SK-N-SH (cell line): Measurements from ENCODE around the gene SSC4D. TPM values are rescaled to one million over a fixed set of nuclear protein-coding genes. Genes with fewer than 3 reads are reported as not detected.

Experiments
- CTCF ChIA-PET: fragments of 300-600, 350-600 bp; formaldehyde crosslinking; extraction: SDS; loops from one replicate; lab custom pipeline; 2021; lab: Yijun Ruan, JAX
- POLR2A ChIA-PET: fragments of 350-600 bp; sonication (Branson Sonifier 250); formaldehyde crosslinking; extraction: SDS; loops from one replicate; lab custom pipeline; 2020; ENCODE audit warnings: antibody characterized with exemption, inconsistent platforms; lab: Yijun Ruan, JAX
- DNase-seq: peaks from one replicate; pipeline ENCODE4 v3.0.0; 2012
- H2AFZ ChIP-seq: fragments of 200-600 bp; sonication (generic); 2 replicates; pipeline ENCODE4 v1.8.1; 2016; ENCODE audit warnings: antibody characterized with exemption, mild to moderate bottlenecking, low read depth
- H3F3A ChIP-seq: fragments of 200-600 bp; sonication (generic); replicated peaks from 2 replicates; pipeline ENCODE3; 2016; ENCODE audit warnings: antibody characterized with exemption, mild to moderate bottlenecking; ENCODE audit not compliant: insufficient read depth
- H3K27ac ChIP-seq, 2 experiments: fragments of 200-500 bp in 1 of 2; fragments of 200-600 bp in 1 of 2; sonication (Bioruptor generic) in 1 of 2; sonication (generic), shearing (Covaris generic) in 1 of 2; 2 replicates each; pipeline versions ENCODE4 v1.5.1 to v1.6.1; 2014 to 2016; ENCODE audit warnings: low read depth in 2 of 2, inconsistent platforms in 1 of 2, low read length in 1 of 2, mild to moderate bottlenecking in 1 of 2, mixed read lengths in 1 of 2
- H3K27me3 ChIP-seq: fragments of 200-600 bp; sonication (generic), shearing (Covaris generic); 2 replicates; pipeline ENCODE4 v1.6.1; 2016; ENCODE audit warnings: mixed run types; ENCODE audit not compliant: insufficient read depth
- H3K36me3 ChIP-seq, 2 experiments: fragments of 200-500 bp in 1 of 2; fragments of 200-600 bp in 1 of 2; sonication (Bioruptor generic) in 1 of 2; sonication (generic) in 1 of 2; replicated peaks in 1 of 2; 2 replicates each; pipeline versions ENCODE3 to v1.5.1; 2014 to 2016; ENCODE audit warnings: low read length in 1 of 2, mild to moderate bottlenecking in 1 of 2; ENCODE audit not compliant: insufficient read depth in 2 of 2, control insufficient read depth in 1 of 2
- H3K4me1 ChIP-seq, 2 experiments: fragments of 200-500 bp in 1 of 2; fragments of 200-600 bp in 1 of 2; sonication (Bioruptor generic) in 1 of 2; sonication (generic), shearing (Covaris generic) in 1 of 2; 2 replicates each; pipeline versions ENCODE4 v1.5.1 to v1.6.1; 2014 to 2016; ENCODE audit warnings: low read depth in 1 of 2, low read length in 1 of 2, mixed run types in 1 of 2; ENCODE audit not compliant: insufficient read depth in 2 of 2, control insufficient read depth in 1 of 2
- H3K4me2 ChIP-seq: fragments of 200-600 bp; sonication (generic), shearing (Covaris generic); 2 replicates; pipeline ENCODE4 v1.6.1; 2017; ENCODE audit warnings: mixed run types
- H3K4me3 ChIP-seq, 2 experiments: fragments of 200-500 bp in 1 of 2; fragments of 200-600 bp in 1 of 2; sonication (Bioruptor generic) in 1 of 2; sonication (generic), shearing (Covaris generic) in 1 of 2; 2 replicates each; pipeline versions ENCODE4 v1.5.1 to v1.8.1; 2014 to 2016; ENCODE audit warnings: low read depth in 2 of 2, inconsistent platforms in 1 of 2, low read length in 1 of 2, mild to moderate bottlenecking in 1 of 2, mixed read lengths in 1 of 2, moderate library complexity in 1 of 2
- H3K79me2 ChIP-seq: fragments of 200-600 bp; sonication (generic); 2 replicates; pipeline ENCODE4 v1.8.1; 2017; ENCODE audit warnings: mild to moderate bottlenecking; ENCODE audit not compliant: insufficient read depth
- H3K9ac ChIP-seq: fragments of 200-600 bp; sonication (generic); 2 replicates; pipeline ENCODE4 v1.6.1; 2017; ENCODE audit warnings: mixed run types
- H3K9me2 ChIP-seq: fragments of 200-600 bp; sonication (generic); 2 replicates; pipeline ENCODE4 v1.6.1; 2017; ENCODE audit warnings: mixed run types
- H3K9me3 ChIP-seq: fragments of 200-600 bp; sonication (generic); 2 replicates; pipeline ENCODE4 v1.6.1; 2017; ENCODE audit warnings: mixed run types, mild to moderate bottlenecking, moderate library complexity
- H4K20me1 ChIP-seq: fragments of 200-600 bp; sonication (generic); 2 replicates; pipeline ENCODE4 v1.6.1; 2017; ENCODE audit warnings: mild to moderate bottlenecking, mixed run types; ENCODE audit not compliant: insufficient read depth
- CTCF ChIP-seq: fragments of 200-600 bp; sonication (generic); IDR thresholded peaks from 2 replicates; pipeline ENCODE4 v1.6.1; 2017; ENCODE audit warnings: antibody characterized with exemption, mild to moderate bottlenecking, moderate library complexity
- ELF1 ChIP-seq: IDR thresholded peaks from 2 replicates; pipeline ENCODE4 v1.4.0; 2012
- EP300 ChIP-seq, 2 experiments: IDR thresholded peaks; 2 replicates each; pipeline versions ENCODE4 v1.4.0 to v1.6.1; 2012; ENCODE audit warnings: borderline replicate concordance in 1 of 2, low read depth in 1 of 2, low read length in 1 of 2
- EZH2phosphoT487 ChIP-seq: fragments of 200-600 bp; sonication (generic); IDR thresholded peaks from 2 replicates; pipeline ENCODE4 v1.6.1; 2017; ENCODE audit warnings: low read depth, mixed run types, mild to moderate bottlenecking, antibody characterized with exemption, moderate library complexity, borderline replicate concordance
- FOSL2 ChIP-seq: IDR thresholded peaks from 2 replicates; pipeline ENCODE4 v1.4.0; 2012; ENCODE audit warnings: low read depth, mild to moderate bottlenecking, moderate library complexity, borderline replicate concordance
- FOXJ3 ChIP-seq: sonication (generic); formaldehyde crosslinking; IDR thresholded peaks from 2 replicates; pipeline ENCODE4 v1.5.1; 2020; ENCODE audit warnings: mild to moderate bottlenecking, missing genetic modification reagents
- FOXM1 ChIP-seq: IDR thresholded peaks from 2 replicates; pipeline ENCODE4 v1.4.0; 2012; ENCODE audit warnings: low read depth, mild to moderate bottlenecking
- MEF2A ChIP-seq: IDR thresholded peaks from 2 replicates; pipeline ENCODE4 v1.4.0; 2012; ENCODE audit warnings: low read depth, borderline replicate concordance
- MXI1 ChIP-seq: IDR thresholded peaks from 2 replicates; pipeline ENCODE4 v1.6.1; 2012; ENCODE audit warnings: mild to moderate bottlenecking, low read depth, low read length, improper control_type of control experiment
- NRF1 ChIP-seq: IDR thresholded peaks from 2 replicates; pipeline ENCODE4 v1.6.1; 2012; ENCODE audit warnings: low read depth, mild to moderate bottlenecking, low read length
- RAD21 ChIP-seq: IDR thresholded peaks from 2 replicates; pipeline ENCODE4 v1.6.1; 2012; ENCODE audit warnings: mild to moderate bottlenecking, low read length
- RCOR1 ChIP-seq: fragments of 150-350 bp; IDR thresholded peaks from 2 replicates; pipeline ENCODE4 v1.6.1; 2017; ENCODE audit warnings: antibody characterized with exemption, low read length
- RFX5 ChIP-seq: IDR thresholded peaks from 2 replicates; pipeline ENCODE4 v1.6.1; 2012; ENCODE audit warnings: mild to moderate bottlenecking, improper control_type of control experiment, low read length
- RXRA ChIP-seq: IDR thresholded peaks from 2 replicates; pipeline ENCODE4 v1.4.0; 2012; ENCODE audit warnings: low read depth, mild to moderate bottlenecking, borderline replicate concordance
- SIN3A ChIP-seq: IDR thresholded peaks from 2 replicates; pipeline ENCODE4 v1.6.1; 2012; ENCODE audit warnings: low read depth, mild to moderate bottlenecking, low read length, moderate library complexity, borderline replicate concordance
- TCF12 ChIP-seq: IDR thresholded peaks from 2 replicates; pipeline ENCODE4 v1.4.0; 2012
- TEAD4 ChIP-seq: IDR thresholded peaks from 2 replicates; pipeline ENCODE4 v1.4.0; 2012; ENCODE audit warnings: mild to moderate bottlenecking, borderline replicate concordance; ENCODE audit not compliant: insufficient read depth
- USF1 ChIP-seq: IDR thresholded peaks from 2 replicates; pipeline ENCODE4 v1.4.0; 2012; ENCODE audit warnings: low read depth, borderline replicate concordance
- USF2 ChIP-seq: fragments of 150-350 bp; IDR thresholded peaks from 2 replicates; pipeline ENCODE4 v1.6.1; 2017; ENCODE audit warnings: antibody characterized with exemption, low read length, low read depth, borderline replicate concordance
- WGBS: methylation state at CpG from one replicate; pipeline ENCODE4 v1.1.6; 2017; ENCODE audit warnings: low lambda C conversion rate; 5-methylcytosine and 5-hydroxymethylcytosine counted together
- polyA plus RNA-seq, 3 experiments: library from polyadenylated mRNA; depleted of rRNA; stranded (reverse); fragments of >200 nt; gene quantifications; 2 replicates each; pipeline ENCODE4 v1.2.3, GENCODE V29; 2012
- TF ChIP-seq, protein P1 (sequence below): IDR thresholded peaks from 2 replicates; pipeline ENCODE4 v1.4.0; 2012; ENCODE audit warnings: low read depth

The SSC4D gene
- polyA plus RNA-seq, 1 of the 3 experiments (the other 2 are of a cell fraction): 2.0 TPM

DNA sequence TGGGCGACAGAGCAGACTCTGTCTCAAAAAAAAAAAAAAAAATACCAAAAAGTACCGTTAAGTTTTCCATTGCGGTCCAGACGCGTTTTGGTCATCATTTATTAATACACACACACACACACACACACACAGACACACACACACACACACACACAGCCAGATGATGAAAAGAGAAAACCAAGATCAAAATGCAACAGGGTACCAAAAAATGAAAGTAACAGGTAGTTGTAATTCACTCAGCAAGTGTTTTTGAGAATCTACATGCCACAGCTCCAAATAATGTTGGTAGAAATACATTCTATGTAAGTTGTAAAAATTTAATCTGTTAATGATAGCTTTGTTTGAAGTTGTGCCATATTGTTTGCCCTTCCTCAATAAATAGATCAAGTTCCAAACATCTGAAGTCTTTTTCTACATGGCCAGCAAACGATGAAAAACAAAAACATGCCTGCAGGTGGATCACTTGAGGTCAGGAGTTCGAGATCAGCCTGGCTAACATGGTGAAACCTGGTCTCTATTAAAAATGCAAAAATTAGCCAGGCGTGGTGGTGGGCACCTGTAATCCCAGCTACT lies 60.1 kb downstream of the SSC4D start:
- H3K79me2 ChIP-seq: peaks cover 100% of the 10 kb centered on the region
- H3K36me3 ChIP-seq: peaks cover 42 to 91% of the 10 kb centered on the region in 2 experiments
- WGBS: 93% methylated on average over 8 of the region's 8 CpGs
- ChIA-PET POLR2A (no interaction called here), CTCF (interaction anchor here (1.1 to 2.9 kb wide), 4 partner anchors 9 to 150 kb away, joined by 3 to 11 read pairs (median 5); partner anchors contain the start of gene YWHAG)
- H3F3A ChIP-seq: peaks cover 20% of the 10 kb centered on the region
- no peaks in the 10 kb centered on the region for H3K9me3 ChIP-seq
- peaks cover 99% of the 10 kb centered on the region for H4K20me1 ChIP-seq
- H3K27me3 ChIP-seq: no peaks in the 10 kb centered on the region
- H3K4me2 ChIP-seq: no peak overlapping the region
- no peak overlapping the region for H3K9ac ChIP-seq
- no peaks in the 10 kb centered on the region for H3K9me2 ChIP-seq
- peaks cover 0 to 12% of the 10 kb centered on the region in 2 experiments; a peak in 1 of 4 replicates for H3K4me1 ChIP-seq
- H3K4me3 ChIP-seq: no peak overlapping the region
- H3K27ac ChIP-seq: no peak overlapping the region
- no peak for TF ChIP-seq RFX5
- no peak for TF ChIP-seq EP300 (IDR thresholded peaks at IDR 0.05; ENCODE audit: borderline replicate concordance in 1 of 2, low read depth in 1 of 2, low read length in 1 of 2)
- no peak for TF ChIP-seq TCF12
- TF ChIP-seq RAD21: no peak
- TF ChIP-seq RXRA: no peak
- no peak for TF ChIP-seq MEF2A
- no peak for TF ChIP-seq CTCF
- no peak for TF ChIP-seq TEAD4
- TF ChIP-seq FOXJ3 (CRISPR knock-in tag): no peak
- TF ChIP-seq, protein P1, sequence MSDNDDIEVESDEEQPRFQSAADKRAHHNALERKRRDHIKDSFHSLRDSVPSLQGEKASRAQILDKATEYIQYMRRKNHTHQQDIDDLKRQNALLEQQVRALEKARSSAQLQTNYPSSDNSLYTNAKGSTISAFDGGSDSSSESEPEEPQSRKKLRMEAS: no peak
- no peak for TF ChIP-seq FOSL2
- TF ChIP-seq MXI1: no peak
- TF ChIP-seq USF2: no peak
- TF ChIP-seq USF1: no peak
- no peak for TF ChIP-seq ELF1
- no peak for TF ChIP-seq RCOR1
- no peak for TF ChIP-seq FOXM1
- no peak for TF ChIP-seq SIN3A
- no peak for TF ChIP-seq NRF1
- no peak for TF ChIP-seq EZH2phosphoT487
- DNase-seq: no peak
- no peak overlapping the region for H2AFZ ChIP-seq
